ENCODE data around the gene EPS8L2. TPM values are rescaled to one million over a fixed set of nuclear protein-coding genes. Genes with fewer than 3 reads are reported as not detected.
A peak's percentile ranks its signal among the peaks of the same experiment; 100 is the strongest.

The EPS8L2 gene
- total RNA-seq (10 to 100 TPM in 1 of 9 donors, 1 to 10 TPM in 7, under 1 TPM in 1; 0.72 to 15.5 (median 1.5) TPM), polyA plus RNA-seq (1 to 10 TPM; 1.5 to 2.6 TPM)
- long read RNA-seq, donor 1, partial matches to known transcripts: 0 of 1 reads
- long read RNA-seq, donor 1, other reads (novel, unspliced or antisense): 1 of 1 reads
- long read RNA-seq, donor 2, partial matches to known transcripts: 0 of 2 reads
- long read RNA-seq, donor 2, other reads (novel, unspliced or antisense): 1 of 2 reads
- long read RNA-seq, donor 3: 0 reads

DNA sequence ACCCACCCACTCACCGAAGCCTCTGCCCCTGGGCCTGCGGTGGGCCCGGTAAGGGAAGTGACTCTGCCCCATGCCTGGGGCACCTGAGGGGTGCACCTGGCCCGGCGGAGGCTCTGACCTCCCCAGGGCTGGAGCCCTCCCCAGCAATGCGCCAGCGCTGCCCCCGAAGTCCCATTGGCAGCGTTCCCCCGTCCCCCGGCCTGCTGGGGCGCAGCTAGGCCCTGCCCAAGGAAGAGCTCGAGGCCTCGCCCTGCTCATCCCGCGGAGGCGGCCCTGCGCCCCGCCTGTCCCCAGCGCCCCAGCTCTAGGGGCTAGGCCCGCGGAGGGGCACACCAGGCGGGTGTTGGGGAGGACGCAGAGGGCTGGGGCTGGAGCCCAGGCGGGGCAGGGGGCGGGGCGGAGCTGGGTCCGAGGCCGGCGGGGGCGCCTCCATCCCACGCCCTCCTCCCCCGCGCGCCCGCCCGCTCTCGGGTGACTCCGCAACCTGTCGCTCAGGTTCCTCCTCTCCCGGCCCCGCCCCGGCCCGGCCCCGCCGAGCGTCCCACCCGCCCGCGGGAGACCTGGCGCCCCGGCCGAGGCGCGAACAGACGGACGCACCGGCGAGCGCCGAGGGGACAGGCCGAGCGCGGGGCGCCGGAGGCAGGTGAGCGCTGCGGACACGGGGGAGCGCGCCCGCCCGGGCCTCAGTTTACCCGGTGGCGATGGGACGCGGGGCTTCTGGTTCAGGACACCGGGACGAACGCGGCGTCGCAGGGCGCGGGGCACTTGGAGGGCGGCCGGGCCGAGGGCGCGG lies at the start of gene EPS8L2:
EPS8L2 (plus strand) TSS at position 586 of the 793 bp plus-strand sequence. CDS start 3,177 bp downstream, outside the sequence.
- peak in 1 of 5 donors; percentile 67 for DNase-seq
- 8 to 28% (median 12%) methylated on average over 5 to 90 of the region's 90 CpGs for WGBS, 4 donors
- H3K27me3 ChIP-seq: peaks cover 0 to 44% (median 14%) of the 10 kb centered on the region in 9 donors
- peak within 1 kb of the TSS in 6 of 12 donors; percentile 23 to 78 (median 46) for H3K27ac ChIP-seq
- peak within 1 kb of the TSS; percentile 7 to 61 (median 44) for H3K4me3 ChIP-seq
- intact Hi-C loops (cut with DNase I): no loop called here
- H3K9me3 ChIP-seq: no peaks in the 10 kb centered on the region
- H3K36me3 ChIP-seq: peaks cover 0 to 24% (median 10%) of the 10 kb centered on the region in 9 donors
- TF ChIP-seq POLR2A (IDR thresholded peaks at IDR 0.05): no peak
- TF ChIP-seq, protein P1, sequence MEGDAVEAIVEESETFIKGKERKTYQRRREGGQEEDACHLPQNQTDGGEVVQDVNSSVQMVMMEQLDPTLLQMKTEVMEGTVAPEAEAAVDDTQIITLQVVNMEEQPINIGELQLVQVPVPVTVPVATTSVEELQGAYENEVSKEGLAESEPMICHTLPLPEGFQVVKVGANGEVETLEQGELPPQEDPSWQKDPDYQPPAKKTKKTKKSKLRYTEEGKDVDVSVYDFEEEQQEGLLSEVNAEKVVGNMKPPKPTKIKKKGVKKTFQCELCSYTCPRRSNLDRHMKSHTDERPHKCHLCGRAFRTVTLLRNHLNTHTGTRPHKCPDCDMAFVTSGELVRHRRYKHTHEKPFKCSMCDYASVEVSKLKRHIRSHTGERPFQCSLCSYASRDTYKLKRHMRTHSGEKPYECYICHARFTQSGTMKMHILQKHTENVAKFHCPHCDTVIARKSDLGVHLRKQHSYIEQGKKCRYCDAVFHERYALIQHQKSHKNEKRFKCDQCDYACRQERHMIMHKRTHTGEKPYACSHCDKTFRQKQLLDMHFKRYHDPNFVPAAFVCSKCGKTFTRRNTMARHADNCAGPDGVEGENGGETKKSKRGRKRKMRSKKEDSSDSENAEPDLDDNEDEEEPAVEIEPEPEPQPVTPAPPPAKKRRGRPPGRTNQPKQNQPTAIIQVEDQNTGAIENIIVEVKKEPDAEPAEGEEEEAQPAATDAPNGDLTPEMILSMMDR (IDR thresholded peaks at IDR 0.05): no peak
- peaks cover 0 to 38% (median 17%) of the 10 kb centered on the region in 12 donors for H3K4me1 ChIP-seq
- peak in 2 of 4 donors; percentile 3 to 5 for ATAC-seq

DNA sequence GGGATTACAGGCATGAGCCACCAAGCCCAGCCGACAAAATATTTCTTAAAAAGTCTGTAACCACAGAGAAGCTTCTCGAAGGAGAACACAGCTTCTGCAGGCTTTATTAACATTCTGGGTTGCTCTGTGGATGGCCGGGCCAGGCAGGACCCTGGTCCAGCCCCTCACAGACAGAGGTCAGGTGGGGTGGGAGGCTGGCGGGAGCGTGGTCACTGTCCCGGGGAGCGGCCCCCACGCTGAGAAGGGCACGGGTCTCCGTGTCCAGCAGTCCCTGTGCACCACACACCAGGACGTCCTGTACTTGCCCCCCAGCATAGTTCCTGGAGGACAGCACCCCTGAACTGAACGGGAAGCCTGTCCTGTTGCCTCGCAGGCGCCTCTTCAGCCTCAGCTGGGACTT lies 49.6 kb upstream of the EPS8L2 start:
- no peak for ATAC-seq
- WGBS, 4 donors: 89 to 95% (median 93%) methylated on average over 7 to 14 of the region's 14 CpGs
- H3K27me3 ChIP-seq: no peaks in the 10 kb centered on the region
- TF ChIP-seq POLR2A (IDR thresholded peaks at IDR 0.05): no peak
- TF ChIP-seq, protein P1 (IDR thresholded peaks at IDR 0.05): no peak
- no peaks in the 10 kb centered on the region for H3K4me1 ChIP-seq
- H3K27ac ChIP-seq: no peak overlapping the region
- no peak for DNase-seq
- no peak overlapping the region for H3K4me3 ChIP-seq
- no peaks in the 10 kb centered on the region for H3K9me3 ChIP-seq
- H3K36me3 ChIP-seq: peaks cover 0 to 62% (median 27%) of the 10 kb centered on the region in 9 donors
- intact Hi-C loops (cut with DNase I): no loop called here

DNA sequence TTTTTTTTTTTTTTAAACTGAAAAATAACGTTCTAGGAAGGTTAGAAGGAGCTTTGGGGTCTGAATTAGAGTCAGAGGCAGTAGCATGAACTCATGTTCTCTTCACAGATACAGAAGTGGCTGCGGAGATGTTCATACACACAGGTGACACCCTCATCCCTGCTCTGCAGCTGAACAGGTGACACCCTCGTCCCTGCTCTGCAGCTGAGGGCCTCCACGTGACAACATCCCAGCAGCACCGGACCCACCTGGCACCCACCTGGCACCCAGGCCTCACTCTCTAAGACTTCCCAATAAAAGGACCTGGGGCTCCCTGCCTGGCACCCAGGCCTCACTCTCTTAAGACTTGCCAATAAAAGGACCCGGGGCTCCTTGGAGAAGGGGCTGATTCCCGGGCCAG lies 49.2 kb upstream of the EPS8L2 start:
- DNase-seq (no peak), ATAC-seq (no peak)
- TF ChIP-seq, protein P1 (IDR thresholded peaks at IDR 0.05): no peak
- TF ChIP-seq POLR2A (IDR thresholded peaks at IDR 0.05): no peak
- intact Hi-C loops (cut with DNase I): no loop called here
- H3K27me3 ChIP-seq: no peaks in the 10 kb centered on the region
- WGBS, 4 donors: 90 to 95% (median 90%) methylated on average over 7 of the region's 7 CpGs
- no peaks in the 10 kb centered on the region for H3K4me1 ChIP-seq
- no peak overlapping the region for H3K27ac ChIP-seq
- peaks cover 0 to 60% (median 24%) of the 10 kb centered on the region in 9 donors for H3K36me3 ChIP-seq
- no peaks in the 10 kb centered on the region for H3K9me3 ChIP-seq
- no peak overlapping the region for H3K4me3 ChIP-seq

DNA sequence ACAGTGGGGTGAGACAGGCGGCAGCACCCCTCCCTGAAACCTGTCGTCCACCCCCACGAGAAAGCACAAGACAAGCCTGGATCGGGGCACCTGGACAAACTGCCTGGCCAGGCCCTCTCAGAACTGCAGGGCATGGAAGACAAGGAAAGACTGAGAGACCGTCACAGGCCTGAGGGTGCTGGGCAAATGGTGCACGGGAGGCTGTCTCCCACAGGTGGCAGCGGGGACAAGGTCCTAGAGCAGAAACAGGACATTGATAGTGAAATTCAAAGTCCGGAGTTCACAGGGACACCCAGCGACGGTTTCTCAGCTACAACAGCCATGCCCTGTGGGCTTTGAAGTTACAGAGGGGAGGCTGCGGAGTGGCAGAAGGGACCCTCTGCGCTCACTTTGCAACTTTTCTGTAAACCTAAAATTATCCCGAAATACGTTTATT lies 48.3 kb upstream of the EPS8L2 start:
- no peaks in the 10 kb centered on the region for H3K9me3 ChIP-seq
- intact Hi-C loops (cut with DNase I): no loop called here
- no peak for ATAC-seq
- peaks cover 0 to 59% (median 24%) of the 10 kb centered on the region in 9 donors for H3K36me3 ChIP-seq
- 87 to 90% (median 89%) methylated on average over 13 to 14 of the region's 14 CpGs for WGBS, 4 donors
- TF ChIP-seq, protein P1 (IDR thresholded peaks at IDR 0.05): no peak
- no peak for TF ChIP-seq POLR2A (IDR thresholded peaks at IDR 0.05)
- H3K27me3 ChIP-seq: no peaks in the 10 kb centered on the region
- no peak overlapping the region for H3K4me3 ChIP-seq
- no peak overlapping the region for H3K27ac ChIP-seq
- DNase-seq: no peak
- H3K4me1 ChIP-seq: no peaks in the 10 kb centered on the region
